ENCODE results near the gene ISLR.

- TF ChIP-seq ZNF274 (IDR thresholded peaks at IDR 0.05; ENCODE audit: low read depth, low read length) (no peak), SUZ12 (IDR thresholded peaks at IDR 0.05; ENCODE audit: extremely low read depth, insufficient read depth, insufficient read length) (no peak)
These were observed 46.1 kb upstream of the ISLR start for GRCh38 chr15:74127255-74127953.
